ENCODE data around the gene SLIT3.

SLIT3 gene

GRCh38 chr5:169166078-169166477 lies 134.9 kb downstream of the SLIT3 start:
- H3K9me3 ChIP-seq (ENCODE audit: control insufficient read depth, low read depth, low read length): no peaks in the 10 kb centered on the region
- H3K27ac ChIP-seq (ENCODE audit: low read length): no peak overlapping the region
- no peaks in the 10 kb centered on the region for H3K36me3 ChIP-seq (ENCODE audit: control insufficient read depth, low read depth, low read length)

DNA sequence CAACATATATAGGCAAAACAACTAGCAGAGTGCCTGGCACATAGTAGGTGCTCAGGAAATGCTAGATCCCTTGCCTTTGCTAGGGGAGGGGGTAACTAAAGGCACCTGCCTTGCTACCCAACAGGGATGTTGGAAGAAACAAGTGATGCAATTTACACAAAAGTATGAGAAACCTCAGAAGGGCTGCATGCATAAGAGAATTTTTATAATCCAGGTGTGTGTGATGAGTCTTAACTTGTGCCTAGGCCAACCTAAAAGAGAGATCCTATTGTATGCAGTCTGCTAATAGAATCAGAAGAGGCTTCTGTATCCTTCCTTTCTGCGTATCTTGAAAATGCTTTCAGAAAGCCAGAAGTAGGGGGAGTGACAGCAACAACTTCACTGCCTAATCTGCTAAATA lies 135.9 kb downstream of the SLIT3 start:
- Histone ChIP-seq H3K9me3 (ENCODE audit: control insufficient read depth, low read depth, low read length) (no peaks in the 10 kb centered on the region), H3K27me3 (ENCODE audit: control insufficient read depth, insufficient read depth, low read length) (no peaks in the 10 kb centered on the region), H3K9ac (ENCODE audit: low read length) (no peak overlapping the region), H3K36me3 (ENCODE audit: control insufficient read depth, low read depth, low read length) (no peaks in the 10 kb centered on the region), H3K27ac (ENCODE audit: low read length) (no peak overlapping the region), H3K4me3 (ENCODE audit: low read length) (no peak overlapping the region), H3K4me1 (ENCODE audit: control insufficient read depth, low read depth, low read length) (peaks cover 18% of the 10 kb centered on the region)

More at GRCh38 chr5:169166078-169166477, 134.9 kb downstream of the SLIT3 start:
- Histone ChIP-seq H3K4me1 (ENCODE audit: control insufficient read depth, low read depth, low read length) (peaks cover 12% of the 10 kb centered on the region), H3K27me3 (ENCODE audit: control insufficient read depth, insufficient read depth, low read length) (no peaks in the 10 kb centered on the region), H3K4me3 (ENCODE audit: low read length) (no peak overlapping the region), H3K9ac (ENCODE audit: low read length) (no peak overlapping the region)

DNA sequence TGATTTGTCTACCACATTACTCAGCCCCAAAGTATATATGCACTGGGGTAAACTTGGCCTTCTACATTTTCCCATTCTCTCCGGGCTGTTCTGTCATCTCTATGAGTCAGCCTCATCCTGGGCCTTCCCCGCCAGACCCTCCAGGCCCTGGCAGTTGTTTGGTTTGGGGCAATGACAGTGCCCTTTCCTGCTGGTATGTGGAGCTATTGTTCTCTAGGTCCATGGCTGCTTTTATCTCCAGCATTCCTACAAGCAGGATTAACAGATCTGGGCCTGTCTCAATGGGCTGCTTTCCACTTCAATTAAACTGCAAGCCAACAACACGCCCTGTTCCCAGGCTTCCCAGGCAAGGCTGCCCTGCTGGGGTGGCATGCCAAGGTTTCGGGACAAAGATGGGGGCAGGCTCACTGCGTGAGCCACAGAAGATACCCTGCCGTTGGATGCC lies 136.4 kb downstream of the SLIT3 start:
- peaks cover 18% of the 10 kb centered on the region for H3K4me1 ChIP-seq (ENCODE audit: control insufficient read depth, low read depth, low read length)
- no peak overlapping the region for H3K4me3 ChIP-seq (ENCODE audit: low read length)
- H3K27ac ChIP-seq (ENCODE audit: low read length): no peak overlapping the region
- H3K27me3 ChIP-seq (ENCODE audit: control insufficient read depth, insufficient read depth, low read length): no peaks in the 10 kb centered on the region
- H3K36me3 ChIP-seq (ENCODE audit: control insufficient read depth, low read depth, low read length): no peaks in the 10 kb centered on the region
- H3K9ac ChIP-seq (ENCODE audit: low read length): no peak overlapping the region
- no peaks in the 10 kb centered on the region for H3K9me3 ChIP-seq (ENCODE audit: control insufficient read depth, low read depth, low read length)

- Histone ChIP-seq H3K4me3 (ENCODE audit: low read length) (no peak overlapping the region), H3K27me3 (ENCODE audit: control insufficient read depth, insufficient read depth, low read length) (no peaks in the 10 kb centered on the region), H3K9me3 (ENCODE audit: control insufficient read depth, low read depth, low read length) (no peaks in the 10 kb centered on the region), H3K27ac (ENCODE audit: low read length) (no peak overlapping the region), H3K4me1 (ENCODE audit: control insufficient read depth, low read depth, low read length) (peaks cover 18% of the 10 kb centered on the region), H3K9ac (ENCODE audit: low read length) (no peak overlapping the region), H3K36me3 (ENCODE audit: control insufficient read depth, low read depth, low read length) (no peaks in the 10 kb centered on the region)
These were observed 138.5 kb downstream of the SLIT3 start for GRCh38 chr5:169162407-169162806.

DNA sequence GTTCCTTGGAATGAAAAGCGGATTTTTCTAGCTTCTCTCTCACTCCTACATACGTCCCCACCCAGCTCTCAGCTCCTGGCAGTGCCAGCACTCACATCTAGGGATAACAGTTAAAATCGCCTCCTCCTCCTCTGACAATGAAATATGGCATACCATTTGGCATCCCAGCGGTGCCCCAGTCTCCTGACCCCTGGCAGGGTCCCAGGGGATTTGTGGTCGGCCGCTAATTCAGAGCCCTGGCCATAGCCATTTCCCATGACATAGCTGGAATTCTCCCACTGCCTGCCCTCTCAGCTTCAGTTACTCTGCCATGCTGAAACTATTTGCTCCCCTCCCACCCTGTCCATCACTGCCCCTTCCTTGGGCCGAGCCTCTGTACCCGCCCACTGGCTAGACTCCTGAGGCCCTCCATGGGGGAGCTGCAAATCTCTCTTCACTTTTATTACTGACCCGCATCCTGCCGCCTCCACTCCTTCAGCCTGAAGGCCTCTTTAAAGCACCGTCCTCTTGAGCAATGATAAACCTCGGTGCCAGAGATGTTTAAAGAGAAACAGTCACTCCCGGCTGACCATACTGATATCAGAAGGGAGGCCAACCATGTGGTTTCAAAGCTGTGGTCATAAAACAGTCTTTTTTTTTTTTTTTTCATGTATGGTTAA lies 139.8 kb downstream of the SLIT3 start:
- H3K27me3 ChIP-seq (ENCODE audit: control insufficient read depth, insufficient read depth, low read length): no peaks in the 10 kb centered on the region
- no peak overlapping the region for H3K4me3 ChIP-seq (ENCODE audit: low read length)
- no peaks in the 10 kb centered on the region for H3K9me3 ChIP-seq (ENCODE audit: control insufficient read depth, low read depth, low read length)
- no peak overlapping the region for H3K9ac ChIP-seq (ENCODE audit: low read length)
- H3K36me3 ChIP-seq (ENCODE audit: control insufficient read depth, low read depth, low read length): no peaks in the 10 kb centered on the region
- H3K27ac ChIP-seq (ENCODE audit: low read length): no peak overlapping the region
- H3K4me1 ChIP-seq (ENCODE audit: control insufficient read depth, low read depth, low read length): peaks cover 18% of the 10 kb centered on the region

GRCh38 chr5:169160405-169160901 lies 140.5 kb downstream of the SLIT3 start:
- Histone ChIP-seq H3K9ac (ENCODE audit: low read length) (no peak overlapping the region), H3K27ac (ENCODE audit: low read length) (no peak overlapping the region)

DNA sequence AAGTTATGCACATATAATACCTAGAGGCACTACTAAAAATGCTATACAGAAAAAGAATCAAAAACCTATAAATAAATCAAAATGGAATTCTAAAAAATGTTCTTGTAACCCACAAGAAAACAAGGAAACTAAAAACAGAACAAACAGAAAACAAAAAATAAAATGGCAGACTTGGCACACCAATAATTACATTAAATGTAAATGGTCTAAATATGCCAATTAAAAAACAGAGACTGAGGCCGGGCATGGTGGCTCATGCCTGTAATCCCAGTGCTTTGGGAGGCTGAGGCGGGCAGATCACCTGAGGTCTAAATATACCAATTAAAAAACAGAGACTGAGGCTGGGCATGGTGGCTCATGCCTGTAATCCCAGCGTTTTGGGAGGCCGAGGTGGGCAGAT lies 142.2 kb downstream of the SLIT3 start:
- Histone ChIP-seq H3K9ac (ENCODE audit: low read length) (no peak overlapping the region), H3K27ac (ENCODE audit: low read length) (no peak overlapping the region), H3K27me3 (ENCODE audit: control insufficient read depth, insufficient read depth, low read length) (no peaks in the 10 kb centered on the region), H3K9me3 (ENCODE audit: control insufficient read depth, low read depth, low read length) (no peaks in the 10 kb centered on the region), H3K4me3 (ENCODE audit: low read length) (no peak overlapping the region), H3K4me1 (ENCODE audit: control insufficient read depth, low read depth, low read length) (peaks cover 9% of the 10 kb centered on the region), H3K36me3 (ENCODE audit: control insufficient read depth, low read depth, low read length) (no peaks in the 10 kb centered on the region)

More at GRCh38 chr5:169160405-169160901, 140.5 kb downstream of the SLIT3 start:
- no peaks in the 10 kb centered on the region for H3K9me3 ChIP-seq (ENCODE audit: control insufficient read depth, low read depth, low read length)
- H3K4me3 ChIP-seq (ENCODE audit: low read length): no peak overlapping the region
- H3K4me1 ChIP-seq (ENCODE audit: control insufficient read depth, low read depth, low read length): peaks cover 18% of the 10 kb centered on the region
- H3K27me3 ChIP-seq (ENCODE audit: control insufficient read depth, insufficient read depth, low read length): no peaks in the 10 kb centered on the region
- no peaks in the 10 kb centered on the region for H3K36me3 ChIP-seq (ENCODE audit: control insufficient read depth, low read depth, low read length)

- no peaks in the 10 kb centered on the region for H3K9me3 ChIP-seq (ENCODE audit: control insufficient read depth, low read depth, low read length)
- peaks cover 9% of the 10 kb centered on the region for H3K4me1 ChIP-seq (ENCODE audit: control insufficient read depth, low read depth, low read length)
- H3K9ac ChIP-seq (ENCODE audit: low read length): no peak overlapping the region
- H3K4me3 ChIP-seq (ENCODE audit: low read length): no peak overlapping the region
- H3K36me3 ChIP-seq (ENCODE audit: control insufficient read depth, low read depth, low read length): no peaks in the 10 kb centered on the region
- H3K27me3 ChIP-seq (ENCODE audit: control insufficient read depth, insufficient read depth, low read length): no peaks in the 10 kb centered on the region
- H3K27ac ChIP-seq (ENCODE audit: low read length): no peak overlapping the region
These were observed 143.9 kb downstream of the SLIT3 start for GRCh38 chr5:169157064-169157463.

- no peaks in the 10 kb centered on the region for H3K36me3 ChIP-seq (ENCODE audit: control insufficient read depth, low read depth, low read length)
- H3K27ac ChIP-seq (ENCODE audit: low read length): no peak overlapping the region
- H3K9me3 ChIP-seq (ENCODE audit: control insufficient read depth, low read depth, low read length): no peaks in the 10 kb centered on the region
- peaks cover 7% of the 10 kb centered on the region for H3K4me1 ChIP-seq (ENCODE audit: control insufficient read depth, low read depth, low read length)
- no peak overlapping the region for H3K4me3 ChIP-seq (ENCODE audit: low read length)
- H3K9ac ChIP-seq (ENCODE audit: low read length): no peak overlapping the region
- H3K27me3 ChIP-seq (ENCODE audit: control insufficient read depth, insufficient read depth, low read length): no peaks in the 10 kb centered on the region
These were observed 146.3 kb downstream of the SLIT3 start for GRCh38 chr5:169154679-169155078.

GRCh38 chr5:169153405-169153804 lies 147.5 kb downstream of the SLIT3 start:
- no peak overlapping the region for H3K27ac ChIP-seq (ENCODE audit: low read length)
- no peaks in the 10 kb centered on the region for H3K36me3 ChIP-seq (ENCODE audit: control insufficient read depth, low read depth, low read length)

DNA sequence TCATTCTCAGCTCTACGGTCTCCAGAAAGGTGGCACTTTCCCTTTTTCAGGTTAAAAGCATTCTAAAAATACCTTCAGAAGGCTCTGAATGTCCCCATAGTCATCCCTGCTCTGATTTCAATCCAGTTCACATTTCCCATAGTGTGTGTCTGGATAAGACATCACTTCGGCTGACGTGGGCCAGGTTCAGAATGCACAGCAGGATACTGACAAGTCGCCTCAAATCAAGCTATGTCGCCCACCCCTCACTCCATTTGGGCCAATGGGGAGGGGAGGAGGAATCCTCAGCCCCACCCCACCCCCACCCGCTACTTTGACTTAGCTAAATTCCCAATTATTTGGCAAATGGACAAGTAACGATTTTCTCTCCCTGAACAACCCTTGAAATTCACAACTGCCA lies 148.0 kb downstream of the SLIT3 start:
- no peaks in the 10 kb centered on the region for H3K36me3 ChIP-seq (ENCODE audit: control insufficient read depth, low read depth, low read length)
- H3K9ac ChIP-seq (ENCODE audit: low read length): no peak overlapping the region
- peaks cover 7% of the 10 kb centered on the region for H3K4me1 ChIP-seq (ENCODE audit: control insufficient read depth, low read depth, low read length)
- H3K9me3 ChIP-seq (ENCODE audit: control insufficient read depth, low read depth, low read length): no peaks in the 10 kb centered on the region
- H3K27ac ChIP-seq (ENCODE audit: low read length): no peak overlapping the region
- no peaks in the 10 kb centered on the region for H3K27me3 ChIP-seq (ENCODE audit: control insufficient read depth, insufficient read depth, low read length)
- no peak overlapping the region for H3K4me3 ChIP-seq (ENCODE audit: low read length)

More at GRCh38 chr5:169153405-169153804, 147.5 kb downstream of the SLIT3 start:
- Histone ChIP-seq H3K4me1 (ENCODE audit: control insufficient read depth, low read depth, low read length) (peaks cover 7% of the 10 kb centered on the region), H3K4me3 (ENCODE audit: low read length) (no peak overlapping the region), H3K9me3 (ENCODE audit: control insufficient read depth, low read depth, low read length) (no peaks in the 10 kb centered on the region), H3K27me3 (ENCODE audit: control insufficient read depth, insufficient read depth, low read length) (no peaks in the 10 kb centered on the region), H3K9ac (ENCODE audit: low read length) (no peak overlapping the region)

DNA sequence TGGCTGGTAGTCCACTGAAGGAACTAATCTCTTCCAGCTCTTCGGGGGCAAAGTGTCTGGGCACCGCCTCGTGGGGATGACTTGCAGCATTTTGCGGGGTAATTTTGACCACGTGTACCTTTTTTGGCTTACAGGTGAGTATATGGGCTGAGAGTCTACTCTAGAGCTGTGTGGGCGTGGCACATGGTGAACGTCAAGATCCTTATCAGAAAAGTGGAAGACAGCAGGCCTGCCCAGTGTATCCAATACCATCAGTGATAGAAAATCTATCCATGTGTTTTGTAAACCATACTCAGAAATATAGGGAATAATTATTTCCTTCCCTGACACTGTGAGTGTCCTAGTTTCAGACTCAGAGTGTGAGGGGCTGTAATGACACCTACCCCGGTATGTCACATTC lies 148.5 kb downstream of the SLIT3 start:
- Histone ChIP-seq H3K27ac (ENCODE audit: low read length) (no peak overlapping the region), H3K27me3 (ENCODE audit: control insufficient read depth, insufficient read depth, low read length) (no peaks in the 10 kb centered on the region), H3K9me3 (ENCODE audit: control insufficient read depth, low read depth, low read length) (no peaks in the 10 kb centered on the region), H3K4me1 (ENCODE audit: control insufficient read depth, low read depth, low read length) (peaks cover 7% of the 10 kb centered on the region), H3K4me3 (ENCODE audit: low read length) (no peak overlapping the region), H3K9ac (ENCODE audit: low read length) (no peak overlapping the region), H3K36me3 (ENCODE audit: control insufficient read depth, low read depth, low read length) (no peaks in the 10 kb centered on the region)
